WTC11 (cell line): Measurements from ENCODE around the gene PHLPP1. TPM values are rescaled to one million over a fixed set of nuclear protein-coding genes. Genes with fewer than 3 reads are reported as not detected.

Experiments
- ATAC-seq: fragments of 200-7000 bp; cut with Tn5 transposase; 2 replicates; pipeline ENCODE4 v1.10.0; 2021; ENCODE audit warnings: mild to moderate bottlenecking, moderate library complexity
- CTCF ChIA-PET: fragments of 300-600 bp; sonication (Branson Sonifier 250); formaldehyde crosslinking; loops from one replicate; lab custom pipeline; 2021; ENCODE audit warnings: antibody characterized with exemption; lab: Charles Lee
- POLR2A ChIA-PET: fragments of 350-600 bp; sonication (Branson Sonifier 250); formaldehyde crosslinking; loops from one replicate; lab custom pipeline; 2021; ENCODE audit warnings: antibody characterized with exemption; lab: Charles Lee
- DNase-seq: peaks from one replicate; pipeline ENCODE4 v3.0.0; 2021; ENCODE audit warnings: low spot score
- H3K27ac Mint-ChIP-seq: 2 replicates; pipeline ENCODE4 v1.8.0; 2021; ENCODE audit warnings: mixed read lengths
- H3K27me3 Mint-ChIP-seq: 2 replicates; pipeline ENCODE4 v1.8.0; 2021; ENCODE audit warnings: low read depth, mild to moderate bottlenecking, moderate library complexity, mixed read lengths
- H3K36me3 Mint-ChIP-seq: 2 replicates; pipeline ENCODE4 v1.8.0; 2021; ENCODE audit warnings: mixed read lengths
- H3K4me1 Mint-ChIP-seq: 2 replicates; pipeline ENCODE4 v1.8.0; 2022; ENCODE audit warnings: mixed read lengths
- H3K4me3 Mint-ChIP-seq: 2 replicates; pipeline ENCODE4 v1.8.0; 2021; ENCODE audit warnings: mild to moderate bottlenecking, moderate library complexity, mixed read lengths
- H3K9me3 Mint-ChIP-seq: 2 replicates; pipeline ENCODE4 v1.8.0; 2021; ENCODE audit warnings: mixed read lengths
- GRHL2 ChIP-seq: fragments of 250-450 bp; sonication (Bioruptor Pico); IDR thresholded peaks from 2 replicates; pipeline ENCODE4 v1.8.0; 2022; ENCODE audit warnings: mild to moderate bottlenecking, moderate library complexity; ENCODE audit not compliant: insufficient replicate concordance, severe bottlenecking
- GTF2I ChIP-seq: fragments of 250-450 bp; sonication (Bioruptor Pico); conservative IDR thresholded peaks from 2 replicates; pipeline ENCODE4 v1.4.0; 2021; ENCODE audit warnings: mild to moderate bottlenecking
- MYBL2 ChIP-seq: sonication (generic); formaldehyde crosslinking; IDR thresholded peaks from 2 replicates; pipeline ENCODE4 v1.8.1; 2023; ENCODE audit warnings: mild to moderate bottlenecking, moderate library complexity, missing genetic modification reagents
- NFATC4 ChIP-seq: fragments of 250-450 bp; sonication (Bioruptor Pico); IDR thresholded peaks from 2 replicates; pipeline ENCODE4 v1.9.0; 2021; ENCODE audit warnings: mild to moderate bottlenecking
- NR2C2 ChIP-seq: sonication (generic); formaldehyde crosslinking; IDR thresholded peaks from 2 replicates; pipeline ENCODE4 v1.8.0; 2022; ENCODE audit warnings: mild to moderate bottlenecking, missing genetic modification reagents
- NR3C1 ChIP-seq: sonication (generic); formaldehyde crosslinking; conservative IDR thresholded peaks from 2 replicates; pipeline ENCODE4 v1.8.1; 2023; ENCODE audit warnings: low read depth, mild to moderate bottlenecking, missing genetic modification reagents
- OVOL2 ChIP-seq: fragments of 250-450 bp; sonication (Bioruptor Pico); IDR thresholded peaks from 2 replicates; pipeline ENCODE4 v1.9.0; 2021; ENCODE audit warnings: mild to moderate bottlenecking, borderline replicate concordance
- SMAD4 ChIP-seq: sonication (generic); formaldehyde crosslinking; IDR thresholded peaks from 2 replicates; pipeline ENCODE4 v1.8.0; 2022; ENCODE audit warnings: mild to moderate bottlenecking, missing genetic modification reagents
- TP53 ChIP-seq: sonication (generic); formaldehyde crosslinking; IDR thresholded peaks from 2 replicates; pipeline ENCODE4 v1.8.1; 2023; ENCODE audit warnings: mild to moderate bottlenecking, missing genetic modification reagents
- ZNF263 ChIP-seq: sonication (generic); formaldehyde crosslinking; IDR thresholded peaks from 2 replicates; pipeline ENCODE4 v1.8.1; 2022; ENCODE audit warnings: low read depth, mild to moderate bottlenecking, moderate library complexity, missing genetic modification reagents
- ZNF396 ChIP-seq: fragments of 250-450 bp; sonication (Bioruptor Pico); IDR thresholded peaks from 2 replicates; pipeline ENCODE4 v1.8.0; 2021; ENCODE audit warnings: mild to moderate bottlenecking, moderate library complexity, borderline replicate concordance
- ZNF416 ChIP-seq: fragments of 250-450 bp; sonication (Bioruptor Pico); IDR thresholded peaks from 2 replicates; pipeline ENCODE4 v1.9.0; 2021; ENCODE audit warnings: mild to moderate bottlenecking, inconsistent platforms
- total RNA-seq: library from RNA; stranded (reverse); gene quantifications from 3 replicates; pipeline ENCODE4 v1.2.3, GENCODE V29; 2021
- TF ChIP-seq, protein P1 (sequence below): fragments of 250-450 bp; sonication (Bioruptor Pico); IDR thresholded peaks from 2 replicates; pipeline ENCODE4 v1.9.0; 2021; ENCODE audit warnings: mild to moderate bottlenecking, borderline replicate concordance
- TF ChIP-seq, protein P2 (sequence below): sonication (generic); formaldehyde crosslinking; IDR thresholded peaks from 2 replicates; pipeline ENCODE4 v1.8.0; 2023; ENCODE audit warnings: missing genetic modification reagents
- TF ChIP-seq, protein P3 (sequence below): fragments of 250-450 bp; sonication (Bioruptor Pico); conservative IDR thresholded peaks from 2 replicates; pipeline ENCODE4 v1.9.0; 2021; ENCODE audit warnings: mild to moderate bottlenecking
- TF ChIP-seq, protein P4 (sequence below): sonication (generic); formaldehyde crosslinking; IDR thresholded peaks from 2 replicates; pipeline ENCODE4 v1.8.1; 2022; ENCODE audit warnings: mild to moderate bottlenecking, missing genetic modification reagents, moderate library complexity, borderline replicate concordance
- TF ChIP-seq, protein P5 (sequence below): sonication (generic); formaldehyde crosslinking; IDR thresholded peaks from 2 replicates; pipeline ENCODE4 v1.8.0; 2022; ENCODE audit warnings: mild to moderate bottlenecking, missing genetic modification reagents
- TF ChIP-seq, protein P6 (sequence below): fragments of 250-450 bp; sonication (Bioruptor Pico); IDR thresholded peaks from 2 replicates; pipeline ENCODE4 v1.9.0; 2021; ENCODE audit warnings: mild to moderate bottlenecking
- TF ChIP-seq, protein P7 (sequence below): sonication (generic); formaldehyde crosslinking; IDR thresholded peaks from 2 replicates; pipeline ENCODE4 v1.8.1; 2023; ENCODE audit warnings: mild to moderate bottlenecking, missing genetic modification reagents, moderate library complexity

The PHLPP1 gene
- total RNA-seq, 1 experiment from 2014 or later: 52.0 TPM

DNA sequence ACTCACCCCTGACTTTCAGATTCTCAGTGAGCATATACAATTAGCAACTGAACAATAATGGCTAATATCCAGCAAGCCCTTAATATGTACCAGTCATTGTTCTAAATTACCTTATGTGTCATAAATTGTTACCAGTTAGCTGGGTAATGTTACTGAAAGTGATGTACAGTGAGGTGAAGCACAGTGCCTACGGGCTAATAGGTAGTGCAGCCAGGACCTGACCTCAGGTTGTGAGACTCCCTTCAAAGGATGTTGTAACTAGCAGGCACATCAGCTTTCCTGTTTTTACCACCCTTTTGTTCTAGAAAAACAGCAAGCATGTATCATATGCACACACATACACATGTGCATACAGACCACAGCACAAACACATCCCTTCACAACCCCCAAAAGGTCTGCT is 258.3 kb downstream of the PHLPP1 start:
- DNase-seq (no peak), ATAC-seq (no peak)
- TF ChIP-seq GRHL2 (CRISPR knock-in tag) (no peak), ZNF396 (CRISPR knock-in tag) (no peak)
- Mint-ChIP-seq H3K27me3 (no peaks in the 10 kb centered on the region), H3K36me3 (peaks cover 57% of the 10 kb centered on the region), H3K4me1 (peaks cover 22% of the 10 kb centered on the region), H3K4me3 (no peak overlapping the region), H3K9me3 (no peaks in the 10 kb centered on the region), H3K27ac (peak overlapping the region; percentile 71)
- ChIA-PET POLR2A (interaction anchor here (0.7 kb wide), 2 partner anchors 9 to 259 kb away, joined by 3 to 4 read pairs; partner anchors contain the start of gene PHLPP1), CTCF (interaction anchor here (0.8 kb wide), 1 partner anchor 8 kb away, joined by 3 read pairs; no protein-coding TSS in a partner anchor)

DNA sequence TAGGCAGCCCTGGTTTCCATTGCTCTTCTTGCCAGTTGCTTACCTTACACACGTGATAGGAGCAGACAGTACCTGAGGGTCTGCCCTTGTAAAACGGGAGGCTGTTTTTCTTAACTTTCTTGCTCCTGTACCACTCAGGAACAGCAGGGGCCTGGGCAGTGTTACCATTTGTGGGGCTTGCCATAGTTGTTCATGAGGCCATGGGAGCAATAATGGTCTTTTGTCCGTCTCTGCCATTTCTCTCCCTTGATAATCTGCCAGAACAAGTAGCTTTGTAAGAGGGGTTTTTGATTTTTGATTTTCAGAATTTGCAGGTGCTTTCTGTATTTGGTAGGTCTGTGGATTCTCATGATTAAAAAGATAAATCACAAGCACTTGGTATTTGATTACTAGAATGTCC is 259.0 kb downstream of the PHLPP1 start:
- Mint-ChIP-seq H3K27ac (no peak overlapping the region), H3K36me3 (peaks cover 62% of the 10 kb centered on the region), H3K27me3 (no peaks in the 10 kb centered on the region), H3K9me3 (no peaks in the 10 kb centered on the region), H3K4me3 (no peak overlapping the region), H3K4me1 (peaks cover 22% of the 10 kb centered on the region)
- ChIA-PET POLR2A (no interaction called here), CTCF (no interaction called here)
- ATAC-seq (no peak), DNase-seq (no peak)
- TF ChIP-seq, protein P1, sequence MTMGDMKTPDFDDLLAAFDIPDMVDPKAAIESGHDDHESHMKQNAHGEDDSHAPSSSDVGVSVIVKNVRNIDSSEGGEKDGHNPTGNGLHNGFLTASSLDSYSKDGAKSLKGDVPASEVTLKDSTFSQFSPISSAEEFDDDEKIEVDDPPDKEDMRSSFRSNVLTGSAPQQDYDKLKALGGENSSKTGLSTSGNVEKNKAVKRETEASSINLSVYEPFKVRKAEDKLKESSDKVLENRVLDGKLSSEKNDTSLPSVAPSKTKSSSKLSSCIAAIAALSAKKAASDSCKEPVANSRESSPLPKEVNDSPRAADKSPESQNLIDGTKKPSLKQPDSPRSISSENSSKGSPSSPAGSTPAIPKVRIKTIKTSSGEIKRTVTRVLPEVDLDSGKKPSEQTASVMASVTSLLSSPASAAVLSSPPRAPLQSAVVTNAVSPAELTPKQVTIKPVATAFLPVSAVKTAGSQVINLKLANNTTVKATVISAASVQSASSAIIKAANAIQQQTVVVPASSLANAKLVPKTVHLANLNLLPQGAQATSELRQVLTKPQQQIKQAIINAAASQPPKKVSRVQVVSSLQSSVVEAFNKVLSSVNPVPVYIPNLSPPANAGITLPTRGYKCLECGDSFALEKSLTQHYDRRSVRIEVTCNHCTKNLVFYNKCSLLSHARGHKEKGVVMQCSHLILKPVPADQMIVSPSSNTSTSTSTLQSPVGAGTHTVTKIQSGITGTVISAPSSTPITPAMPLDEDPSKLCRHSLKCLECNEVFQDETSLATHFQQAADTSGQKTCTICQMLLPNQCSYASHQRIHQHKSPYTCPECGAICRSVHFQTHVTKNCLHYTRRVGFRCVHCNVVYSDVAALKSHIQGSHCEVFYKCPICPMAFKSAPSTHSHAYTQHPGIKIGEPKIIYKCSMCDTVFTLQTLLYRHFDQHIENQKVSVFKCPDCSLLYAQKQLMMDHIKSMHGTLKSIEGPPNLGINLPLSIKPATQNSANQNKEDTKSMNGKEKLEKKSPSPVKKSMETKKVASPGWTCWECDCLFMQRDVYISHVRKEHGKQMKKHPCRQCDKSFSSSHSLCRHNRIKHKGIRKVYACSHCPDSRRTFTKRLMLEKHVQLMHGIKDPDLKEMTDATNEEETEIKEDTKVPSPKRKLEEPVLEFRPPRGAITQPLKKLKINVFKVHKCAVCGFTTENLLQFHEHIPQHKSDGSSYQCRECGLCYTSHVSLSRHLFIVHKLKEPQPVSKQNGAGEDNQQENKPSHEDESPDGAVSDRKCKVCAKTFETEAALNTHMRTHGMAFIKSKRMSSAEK (CRISPR knock-in tag): no peak
- TF ChIP-seq, protein P2, sequence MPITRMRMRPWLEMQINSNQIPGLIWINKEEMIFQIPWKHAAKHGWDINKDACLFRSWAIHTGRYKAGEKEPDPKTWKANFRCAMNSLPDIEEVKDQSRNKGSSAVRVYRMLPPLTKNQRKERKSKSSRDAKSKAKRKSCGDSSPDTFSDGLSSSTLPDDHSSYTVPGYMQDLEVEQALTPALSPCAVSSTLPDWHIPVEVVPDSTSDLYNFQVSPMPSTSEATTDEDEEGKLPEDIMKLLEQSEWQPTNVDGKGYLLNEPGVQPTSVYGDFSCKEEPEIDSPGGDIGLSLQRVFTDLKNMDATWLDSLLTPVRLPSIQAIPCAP (CRISPR knock-in tag): no peak
- no peak for TF ChIP-seq SMAD4 (CRISPR knock-in tag)
- TF ChIP-seq, protein P3, sequence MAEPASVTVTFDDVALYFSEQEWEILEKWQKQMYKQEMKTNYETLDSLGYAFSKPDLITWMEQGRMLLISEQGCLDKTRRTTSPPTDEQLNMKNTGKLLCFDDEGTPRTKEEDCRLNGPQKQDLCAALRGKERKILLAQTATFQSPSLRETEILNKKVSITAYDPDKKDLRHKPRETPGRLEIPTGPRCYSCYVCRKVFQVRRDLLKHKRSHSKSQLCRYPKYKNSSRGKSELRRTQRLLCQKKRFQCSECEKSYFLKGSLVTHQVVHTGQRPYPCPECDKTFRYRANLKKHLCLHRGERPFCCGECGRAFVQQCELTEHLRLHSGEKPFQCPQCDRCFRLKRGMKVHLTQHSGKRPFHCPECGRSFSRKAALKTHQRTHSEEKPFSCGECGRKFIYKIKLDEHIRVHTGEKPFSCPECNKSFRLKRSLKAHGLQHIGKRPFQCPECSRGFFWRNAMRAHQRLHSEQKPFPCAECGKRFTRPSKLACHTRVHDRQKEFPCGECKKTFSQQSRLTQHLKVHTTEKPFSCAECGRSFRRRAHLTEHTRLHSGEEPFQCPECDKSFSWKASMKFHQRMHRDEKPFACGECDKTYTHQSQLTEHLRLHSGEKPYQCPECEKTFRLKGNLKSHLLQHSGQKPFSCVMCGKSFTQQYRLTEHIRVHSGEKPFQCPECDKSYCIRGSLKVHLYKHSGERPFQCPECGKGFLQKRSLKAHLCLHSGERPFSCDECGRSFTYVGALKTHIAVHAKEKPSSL (CRISPR knock-in tag): no peak
- TF ChIP-seq, protein P4, sequence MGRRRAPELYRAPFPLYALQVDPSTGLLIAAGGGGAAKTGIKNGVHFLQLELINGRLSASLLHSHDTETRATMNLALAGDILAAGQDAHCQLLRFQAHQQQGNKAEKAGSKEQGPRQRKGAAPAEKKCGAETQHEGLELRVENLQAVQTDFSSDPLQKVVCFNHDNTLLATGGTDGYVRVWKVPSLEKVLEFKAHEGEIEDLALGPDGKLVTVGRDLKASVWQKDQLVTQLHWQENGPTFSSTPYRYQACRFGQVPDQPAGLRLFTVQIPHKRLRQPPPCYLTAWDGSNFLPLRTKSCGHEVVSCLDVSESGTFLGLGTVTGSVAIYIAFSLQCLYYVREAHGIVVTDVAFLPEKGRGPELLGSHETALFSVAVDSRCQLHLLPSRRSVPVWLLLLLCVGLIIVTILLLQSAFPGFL (CRISPR knock-in tag): no peak
- TF ChIP-seq MYBL2 (CRISPR knock-in tag): no peak
- no peak for TF ChIP-seq NFATC4
- TF ChIP-seq TP53 (CRISPR knock-in tag): no peak
- TF ChIP-seq, protein P5, sequence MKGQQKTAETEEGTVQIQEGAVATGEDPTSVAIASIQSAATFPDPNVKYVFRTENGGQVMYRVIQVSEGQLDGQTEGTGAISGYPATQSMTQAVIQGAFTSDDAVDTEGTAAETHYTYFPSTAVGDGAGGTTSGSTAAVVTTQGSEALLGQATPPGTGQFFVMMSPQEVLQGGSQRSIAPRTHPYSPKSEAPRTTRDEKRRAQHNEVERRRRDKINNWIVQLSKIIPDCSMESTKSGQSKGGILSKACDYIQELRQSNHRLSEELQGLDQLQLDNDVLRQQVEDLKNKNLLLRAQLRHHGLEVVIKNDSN (CRISPR knock-in tag): no peak
- no peak for TF ChIP-seq NR3C1 (CRISPR knock-in tag)
- TF ChIP-seq, protein P6, sequence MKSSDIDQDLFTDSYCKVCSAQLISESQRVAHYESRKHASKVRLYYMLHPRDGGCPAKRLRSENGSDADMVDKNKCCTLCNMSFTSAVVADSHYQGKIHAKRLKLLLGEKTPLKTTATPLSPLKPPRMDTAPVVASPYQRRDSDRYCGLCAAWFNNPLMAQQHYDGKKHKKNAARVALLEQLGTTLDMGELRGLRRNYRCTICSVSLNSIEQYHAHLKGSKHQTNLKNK (CRISPR knock-in tag): no peak
- TF ChIP-seq, protein P7, sequence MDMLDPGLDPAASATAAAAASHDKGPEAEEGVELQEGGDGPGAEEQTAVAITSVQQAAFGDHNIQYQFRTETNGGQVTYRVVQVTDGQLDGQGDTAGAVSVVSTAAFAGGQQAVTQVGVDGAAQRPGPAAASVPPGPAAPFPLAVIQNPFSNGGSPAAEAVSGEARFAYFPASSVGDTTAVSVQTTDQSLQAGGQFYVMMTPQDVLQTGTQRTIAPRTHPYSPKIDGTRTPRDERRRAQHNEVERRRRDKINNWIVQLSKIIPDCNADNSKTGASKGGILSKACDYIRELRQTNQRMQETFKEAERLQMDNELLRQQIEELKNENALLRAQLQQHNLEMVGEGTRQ (CRISPR knock-in tag): no peak
- TF ChIP-seq GTF2I (CRISPR knock-in tag): no peak
- TF ChIP-seq NR2C2 (CRISPR knock-in tag): no peak
- TF ChIP-seq ZNF263 (CRISPR knock-in tag): no peak
- TF ChIP-seq OVOL2: no peak
- TF ChIP-seq ZNF416: no peak
